Measurements from ENCODE around the gene HBA1. TPM values are rescaled to one million over a fixed set of nuclear protein-coding genes. Genes with fewer than 3 reads are reported as not detected.
"Not testable (repeated sequence)": the region's sequence is repeated elsewhere in the genome, so short reads cannot be mapped to it uniquely, and the experiment has no call there.

Gene HBA1
- total and polyA plus RNA-seq, 2 donors (not counting 3 experiments of a cell fraction or from before 2014, with no cell fraction given), result not detected

GRCh38 chr16:153550-154216 is 22.8 kb upstream of the HBA1 start:
- H3K36me3 ChIP-seq (ENCODE audit: control insufficient read depth in 2 of 2, extremely low read depth in 1 of 2, insufficient read depth in 2 of 2, low read length in 2 of 2); H3K27ac ChIP-seq (ENCODE audit: insufficient read depth, low read depth, low read length); H3K9ac ChIP-seq (replicated peaks; ENCODE audit: extremely low read depth, insufficient read depth, low read length); BruUV-seq (replicated peaks); H3K9me1 ChIP-seq (replicated peaks; ENCODE audit: control insufficient read depth, extremely low read depth, insufficient read depth, low read length); H3K4me2 ChIP-seq (ENCODE audit: insufficient read depth, low read length); H3K4me3 ChIP-seq (replicated peaks in 1 of 3; ENCODE audit: insufficient read depth in 1 of 3, low read depth in 1 of 3, low read length in 3 of 3); H4K20me1 ChIP-seq (replicated peaks; ENCODE audit: control insufficient read depth, extremely low read depth, insufficient read depth, low read length); H3K4me1 ChIP-seq (ENCODE audit: control insufficient read depth, extremely low read depth, insufficient read depth, low read length); H2AFZ ChIP-seq (ENCODE audit: low read depth, low read length); dilution Hi-C loops (cut with MboI; ENCODE audit: extremely low pct_ligation_motif_present, low sequenced_read_pairs); POLR2A ChIA-PET; H3K27me3 ChIP-seq (ENCODE audit: control insufficient read depth in 2 of 2, insufficient read depth in 2 of 2, low read length in 2 of 2); intact Hi-C loops (cut with micrococcal nuclease); DNase-seq (ENCODE audit: low read depth, low spot score); H3K79me2 ChIP-seq (ENCODE audit: control insufficient read depth, insufficient read depth, low read length); H3K9me3 ChIP-seq (replicated peaks; ENCODE audit: control insufficient read depth, insufficient read depth, low read length); CTCF ChIA-PET: not testable (repeated sequence)
- peak; percentile 55 for FAIRE-seq

DNA sequence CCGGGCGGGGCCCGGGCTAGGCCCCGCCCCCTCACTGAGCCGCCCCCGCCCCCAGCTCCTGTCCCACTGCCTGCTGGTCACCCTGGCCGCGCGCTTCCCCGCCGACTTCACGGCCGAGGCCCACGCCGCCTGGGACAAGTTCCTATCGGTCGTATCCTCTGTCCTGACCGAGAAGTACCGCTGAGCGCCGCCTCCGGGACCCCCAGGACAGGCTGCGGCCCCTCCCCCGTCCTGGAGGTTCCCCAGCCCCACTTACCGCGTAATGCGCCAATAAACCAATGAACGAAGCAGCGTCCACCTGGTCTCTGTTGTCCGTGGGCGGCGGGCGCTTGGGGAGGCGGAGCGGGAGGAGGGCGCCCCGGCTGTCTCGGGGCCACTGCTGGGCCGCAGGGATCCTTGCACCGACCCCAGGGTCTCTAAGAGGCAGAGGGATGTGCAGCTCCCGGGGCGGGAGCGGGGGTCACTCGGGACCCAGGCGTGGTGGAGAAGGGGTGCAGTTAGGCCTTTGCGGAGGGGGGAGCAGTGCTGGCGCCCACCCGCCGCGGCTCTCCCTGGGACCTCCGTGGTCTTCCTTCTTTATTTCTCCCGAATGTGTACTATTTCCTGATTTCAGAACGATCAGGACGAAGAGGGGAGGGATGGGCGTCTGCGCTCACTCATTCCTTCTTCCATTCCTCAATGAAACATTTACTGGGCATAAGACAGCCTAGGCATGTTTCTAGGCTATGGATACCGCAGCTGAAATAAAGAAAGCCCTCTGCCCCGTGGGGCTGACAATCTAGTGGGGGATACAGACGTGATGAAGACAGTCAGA is 22.1 kb upstream of the HBA1 start:
- Histone ChIP-seq H2AFZ (ENCODE audit: low read depth, low read length) (peak overlapping the region; percentile 98), H3K27me3 (ENCODE audit: control insufficient read depth in 2 of 2, insufficient read depth in 2 of 2, low read length in 2 of 2) (peaks cover 6 to 13% of the 10 kb centered on the region in 2 experiments), H3K4me1 (ENCODE audit: control insufficient read depth, extremely low read depth, insufficient read depth, low read length) (peaks cover 9% of the 10 kb centered on the region), H3K9me1 (replicated peaks; ENCODE audit: control insufficient read depth, extremely low read depth, insufficient read depth, low read length) (no peaks in the 10 kb centered on the region), H3K79me2 (ENCODE audit: control insufficient read depth, insufficient read depth, low read length) (no peaks in the 10 kb centered on the region), H3K4me3 (replicated peaks in 1 of 3; ENCODE audit: insufficient read depth in 1 of 3, low read depth in 1 of 3, low read length in 3 of 3) (peak overlapping the region; percentile 39 to 72 (median 45)), H3K9ac (replicated peaks; ENCODE audit: extremely low read depth, insufficient read depth, low read length) (peak overlapping the region; percentile 9), H3K9me3 (replicated peaks; ENCODE audit: control insufficient read depth, insufficient read depth, low read length) (no peaks in the 10 kb centered on the region), H3K27ac (ENCODE audit: insufficient read depth, low read depth, low read length) (no peak overlapping the region), H4K20me1 (replicated peaks; ENCODE audit: control insufficient read depth, extremely low read depth, insufficient read depth, low read length) (no peaks in the 10 kb centered on the region), H3K4me2 (ENCODE audit: insufficient read depth, low read length) (peak overlapping the region; percentile 88), H3K36me3 (ENCODE audit: control insufficient read depth in 2 of 2, extremely low read depth in 1 of 2, insufficient read depth in 2 of 2, low read length in 2 of 2) (no peaks in the 10 kb centered on the region)
- no peak for TF ChIP-seq POLR2A (IDR thresholded peaks at IDR 0.05; ENCODE audit: low read depth, low read length)
- FAIRE-seq, result no peak
- CTCF ChIA-PET, result interaction anchor here (1.3 kb wide), 1 partner anchor 58 kb away, joined by 4 read pairs; no protein-coding TSS in a partner anchor
- no TSS peak for BruUV-seq (replicated peaks)
- POLR2A ChIA-PET, result no interaction called here
- intact Hi-C loops (cut with micrococcal nuclease) (no loop called here), dilution Hi-C loops (cut with MboI; ENCODE audit: extremely low pct_ligation_motif_present, low sequenced_read_pairs) (no loop called here)
- peak; percentile 50 for DNase-seq (ENCODE audit: low read depth, low spot score)

All from endothelial cell of umbilical vein (primary cell).